ENCODE measurements around the gene PCMT1. TPM values are rescaled to one million over a fixed set of nuclear protein-coding genes. Genes with fewer than 3 reads are reported as not detected.

Gene PCMT1
- total and polyA plus RNA-seq, 2 of the 8 experiments (the other 6 are each of a cell fraction or from before 2014, with no cell fraction given) = 84.3 to 91.3 TPM

DNA sequence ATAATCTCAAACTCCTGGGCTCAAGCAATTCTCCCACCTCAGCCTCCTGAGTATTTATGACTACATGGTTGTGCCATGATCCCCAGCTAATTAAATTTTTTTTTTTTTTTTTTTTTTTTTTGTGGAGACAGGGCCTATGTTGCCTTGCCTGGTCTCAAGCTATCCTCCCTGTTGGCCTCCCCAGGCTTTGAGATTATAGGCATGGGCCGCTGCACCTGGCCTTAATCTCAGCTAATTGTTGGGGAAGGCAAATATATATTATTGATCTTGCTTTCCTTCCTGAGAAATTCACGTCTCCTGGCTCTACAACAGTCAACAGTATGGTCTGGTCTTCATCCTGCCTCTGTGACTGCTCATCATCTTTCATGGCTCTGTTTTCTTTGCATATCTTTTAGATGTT is 20.1 kb downstream of the PCMT1 start:
- DNase-seq (ENCODE audit: low read depth in 1 of 2, low spot score in 2 of 2) = no peak
- Histone ChIP-seq H3K23me2 (ENCODE audit: low read depth, low read length) (no peaks in the 10 kb centered on the region), H2AFZ (ENCODE audit: low read length) (no peak overlapping the region), H4K91ac (replicated peaks; ENCODE audit: insufficient read length, low read length) (no peak overlapping the region), H2BK12ac (ENCODE audit: low read depth, low read length) (no peak overlapping the region), H3K4ac (replicated peaks; ENCODE audit: insufficient read length, low read depth, low read length) (no peak overlapping the region), H3K27me3 (replicated peaks in 1 of 4; ENCODE audit: control insufficient read depth in 3 of 4, extremely low read depth in 1 of 4, insufficient read depth in 3 of 4, low read length in 3 of 4) (no peaks in the 10 kb centered on the region), H3K36me3 (ENCODE audit: control insufficient read depth in 2 of 4, insufficient read depth in 4 of 4, low read length in 3 of 4) (peaks cover 3 to 32% (median 13%) of the 10 kb centered on the region in 4 experiments; a peak in 7 of 8 replicates), H2BK15ac (ENCODE audit: low read length) (no peak overlapping the region), H4K8ac (ENCODE audit: extremely low read depth, insufficient read depth, low read length) (no peak overlapping the region), H2AK5ac (ENCODE audit: low read depth, low read length) (no peak overlapping the region), H3K4me2 (ENCODE audit: insufficient read depth in 1 of 2, low read depth in 2 of 2, low read length in 2 of 2) (no peak overlapping the region), H3K79me1 (ENCODE audit: low read depth, low read length) (peaks cover 2% of the 10 kb centered on the region; the same call in 1 of the 2 replicates), H3K9ac (replicated peaks in 1 of 4; ENCODE audit: extremely low read depth in 1 of 4, low read depth in 3 of 4, low read length in 3 of 4) (no peak overlapping the region), H3K27ac (ENCODE audit: low read depth, low read length) (no peak overlapping the region), H2BK120ac (replicated peaks; ENCODE audit: low read depth, low read length) (no peak overlapping the region), H3K18ac (ENCODE audit: extremely low read depth, low read length) (no peak overlapping the region), H3K23ac (ENCODE audit: insufficient read length) (no peak overlapping the region), H2BK20ac (ENCODE audit: low read length) (no peak overlapping the region), H3K14ac (ENCODE audit: insufficient read length) (no peak overlapping the region), H3K79me2 (ENCODE audit: control insufficient read depth in 1 of 2, insufficient read depth in 2 of 2, low read length in 2 of 2) (peaks cover 0 to 19% of the 10 kb centered on the region in 2 experiments; a peak in 2 of 4 replicates), H3K4me3 (ENCODE audit: extremely low read depth in 1 of 4, insufficient read depth in 2 of 4, low read depth in 3 of 4, low read length in 4 of 4) (no peak overlapping the region), H3K9me3 (ENCODE audit: insufficient read depth in 2 of 2, low read depth in 1 of 2, low read length in 1 of 2) (peaks cover 0 to 3% of the 10 kb centered on the region in 2 experiments; a peak in 1 of 4 replicates), H3K56ac (replicated peaks; ENCODE audit: insufficient read length, low read depth, low read length) (no peak overlapping the region), H4K20me1 (replicated peaks in 1 of 2; ENCODE audit: control insufficient read depth in 1 of 2, insufficient read depth in 2 of 2, low read length in 2 of 2) (no peaks in the 10 kb centered on the region), H3K4me1 (replicated peaks in 1 of 4; ENCODE audit: control insufficient read depth in 3 of 4, insufficient read depth in 4 of 4, low read length in 3 of 4) (no peaks in the 10 kb centered on the region), H2BK5ac (ENCODE audit: low read depth, low read length) (no peak overlapping the region), H4K5ac (ENCODE audit: insufficient read length, low read depth, low read length) (no peak overlapping the region)
- ChIA-PET CTCF (ENCODE audit: partially characterized antibody) (interaction anchor here (0.6 to 1.2 kb wide), 4 partner anchors 11 to 66 kb away, joined by 3 to 6 read pairs (median 4); partner anchors contain the start of gene PCMT1), POLR2A (ENCODE audit: partially characterized antibody) (interaction anchor here (1.6 kb wide), 1 partner anchor 52 kb away, joined by 4 read pairs; the partner anchor contains the start of gene LATS1)
- 81% methylated on average over 2 of the region's 2 CpGs; no CpG with 5 or more reads in 1 of the 2 experiments for WGBS, 2 experiments (ENCODE audit: extremely low coverage in 1 of 2, insufficient coverage in 1 of 2, insufficient read length in 1 of 2, insufficient replicate concordance in 2 of 2, low coverage in 1 of 2, low lambda C conversion rate in 2 of 2, missing lambda C conversion rate in 1 of 2)
- FAIRE-seq = no peak
- no peak for TF ChIP-seq TAF1 (IDR thresholded peaks at IDR 0.05; ENCODE audit: low read depth, low read length)
- TF ChIP-seq HDAC2 (IDR thresholded peaks at IDR 0.05; ENCODE audit: borderline replicate concordance in 1 of 2, low read depth in 2 of 2, low read length in 2 of 2) = no peak
- no peak for TF ChIP-seq EZH2 (IDR thresholded peaks at IDR 0.05; ENCODE audit: low read depth, low read length, severe bottlenecking)

Data from H1 (cell line).